ENCODE data around the gene RARRES1.

GRCh38 chr3:158679547-158680000 lies 52.7 kb downstream of the RARRES1 start:
- TF ChIP-seq CTCF (IDR thresholded peaks at IDR 0.05; ENCODE audit: low read length) (no peak), EZH2 (optimal IDR thresholded peaks at IDR 0.05; ENCODE audit: low read depth, low read length) (no peak)

All from MM.1S (cell line).